ENCODE measurements around the gene RILP.
A peak's percentile ranks its signal among the peaks of the same experiment; 100 is the strongest.
"Not testable (repeated sequence)": the region's sequence is repeated elsewhere in the genome, so short reads cannot be mapped to it uniquely, and the experiment has no call there.

Gene RILP

GRCh38 chr17:1649844-1650501, at the start of gene RILP:
RILP (minus strand) TSS chr17:1649866; CDS start chr17:1649804, 62 bp downstream.
- DNase-seq, result no peak

GRCh38 chr17:1697681-1698080, 48.0 kb upstream of the RILP start:
- DNase-seq, result no peak

- no peak for DNase-seq
Measured at GRCh38 chr17:1695365-1695764, 45.7 kb upstream of the RILP start.

GRCh38 chr17:1693339-1693738, 43.7 kb upstream of the RILP start:
- no peak for DNase-seq

GRCh38 chr17:1690544-1691221, 41.0 kb upstream of the RILP start:
- no peak for DNase-seq

- DNase-seq, result not testable (repeated sequence)
Measured at GRCh38 chr17:1688405-1688804, 38.7 kb upstream of the RILP start.

GRCh38 chr17:1686086-1686485, 36.4 kb upstream of the RILP start:
- DNase-seq, result no peak

GRCh38 chr17:1684378-1685189, 34.9 kb upstream of the RILP start, which contains the start of gene PRPF8:
PRPF8 (minus strand) TSS chr17:1684867; CDS start chr17:1684571, 296 bp downstream.
- peak; percentile 82 for DNase-seq

GRCh38 chr17:1683459-1683858, 33.8 kb upstream of the RILP start:
- no peak for DNase-seq

- DNase-seq, result no peak
Measured at GRCh38 chr17:1676401-1676800, 26.7 kb upstream of the RILP start.

- DNase-seq, result no peak
Measured at GRCh38 chr17:1673041-1673785, 23.5 kb upstream of the RILP start.

- DNase-seq, result not testable (repeated sequence)
Measured at GRCh38 chr17:1663934-1664333, 14.3 kb upstream of the RILP start.

GRCh38 chr17:1661045-1661444, 11.4 kb upstream of the RILP start:
- no peak for DNase-seq

- no peak for DNase-seq
Measured at GRCh38 chr17:1658100-1658499, 8.4 kb upstream of the RILP start.

GRCh38 chr17:1653735-1654134, 4.1 kb upstream of the RILP start:
- DNase-seq, result no peak

GRCh38 chr17:1652794-1653193, 3.1 kb upstream of the RILP start:
- DNase-seq, result not testable (repeated sequence)

GRCh38 chr17:1651559-1651844, 1.8 kb upstream of the RILP start:
- DNase-seq, result no peak

- no peak for DNase-seq
Measured at GRCh38 chr17:1650731-1651558, 1.3 kb upstream of the RILP start.

GRCh38 chr17:1648963-1649843, 463 bp downstream of the RILP start:
- peak; percentile 49 for DNase-seq

GRCh38 chr17:1648173-1648962, 1.3 kb downstream of the RILP start:
- no peak for DNase-seq
